HG02610 (cell line): Measurements from ENCODE around the gene NAA40.

Experiments
- ATAC-seq: cut with Tn5 transposase; IDR thresholded peaks from one replicate; pipeline ENCODE4 v1.9.1; 2021; ENCODE audit warnings: mild to moderate bottlenecking, moderate library complexity; ENCODE audit not compliant: unreplicated experiment

The NAA40 gene

GRCh38 chr11:63912678-63913077 lies 26.1 kb upstream of the NAA40 start:
- no peak for ATAC-seq

DNA sequence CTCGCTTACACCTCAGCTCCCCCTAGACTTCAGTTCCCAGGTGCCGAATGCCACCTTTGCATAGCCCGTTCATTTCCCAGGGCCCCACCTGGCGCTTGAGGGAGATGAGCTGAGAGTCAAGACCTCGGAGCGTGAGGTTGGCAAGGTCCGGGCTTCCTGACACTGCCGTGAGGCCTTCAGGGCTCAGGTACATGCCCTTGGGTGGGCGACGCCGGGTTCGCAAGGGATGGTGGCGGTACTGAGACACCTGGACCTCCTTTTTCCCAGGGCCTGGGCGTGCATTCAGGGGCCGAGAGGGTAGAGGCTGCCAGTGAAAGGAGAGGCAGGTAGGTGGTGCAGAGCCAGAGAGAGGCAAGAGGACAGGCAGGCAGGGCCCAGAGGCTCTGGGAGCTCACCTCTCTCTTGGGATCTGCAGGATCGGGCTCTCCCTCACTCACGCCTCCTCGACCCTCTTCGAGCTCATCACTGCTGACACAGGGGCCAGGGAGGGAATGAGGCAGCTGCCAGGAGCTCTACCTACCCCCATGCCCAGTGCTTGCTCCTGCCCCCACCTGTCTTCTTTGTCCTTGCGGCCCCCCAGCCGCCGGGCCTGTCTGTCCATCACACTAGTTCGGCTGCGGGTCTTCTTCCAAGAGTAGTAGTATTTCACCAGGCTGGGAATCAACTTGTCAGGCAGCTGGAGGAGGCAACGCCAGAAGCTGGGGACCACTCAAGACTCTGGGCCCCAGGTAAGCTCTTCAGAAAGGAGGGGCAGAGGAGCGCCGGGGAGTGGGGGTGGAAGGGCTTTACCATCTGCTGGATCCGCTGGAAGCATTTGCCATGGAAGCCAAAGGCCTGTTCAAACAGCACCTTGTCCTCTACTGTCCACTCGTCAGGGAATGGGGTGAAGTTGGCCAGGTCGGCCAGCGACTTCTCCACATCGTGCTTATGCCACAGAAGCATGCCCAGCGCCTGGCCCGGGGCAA lies 24.7 kb upstream of the NAA40 start:
- ATAC-seq, result no peak

GRCh38 chr11:63914896-63915691 lies 23.7 kb upstream of the NAA40 start:
- ATAC-seq, result no peak

DNA sequence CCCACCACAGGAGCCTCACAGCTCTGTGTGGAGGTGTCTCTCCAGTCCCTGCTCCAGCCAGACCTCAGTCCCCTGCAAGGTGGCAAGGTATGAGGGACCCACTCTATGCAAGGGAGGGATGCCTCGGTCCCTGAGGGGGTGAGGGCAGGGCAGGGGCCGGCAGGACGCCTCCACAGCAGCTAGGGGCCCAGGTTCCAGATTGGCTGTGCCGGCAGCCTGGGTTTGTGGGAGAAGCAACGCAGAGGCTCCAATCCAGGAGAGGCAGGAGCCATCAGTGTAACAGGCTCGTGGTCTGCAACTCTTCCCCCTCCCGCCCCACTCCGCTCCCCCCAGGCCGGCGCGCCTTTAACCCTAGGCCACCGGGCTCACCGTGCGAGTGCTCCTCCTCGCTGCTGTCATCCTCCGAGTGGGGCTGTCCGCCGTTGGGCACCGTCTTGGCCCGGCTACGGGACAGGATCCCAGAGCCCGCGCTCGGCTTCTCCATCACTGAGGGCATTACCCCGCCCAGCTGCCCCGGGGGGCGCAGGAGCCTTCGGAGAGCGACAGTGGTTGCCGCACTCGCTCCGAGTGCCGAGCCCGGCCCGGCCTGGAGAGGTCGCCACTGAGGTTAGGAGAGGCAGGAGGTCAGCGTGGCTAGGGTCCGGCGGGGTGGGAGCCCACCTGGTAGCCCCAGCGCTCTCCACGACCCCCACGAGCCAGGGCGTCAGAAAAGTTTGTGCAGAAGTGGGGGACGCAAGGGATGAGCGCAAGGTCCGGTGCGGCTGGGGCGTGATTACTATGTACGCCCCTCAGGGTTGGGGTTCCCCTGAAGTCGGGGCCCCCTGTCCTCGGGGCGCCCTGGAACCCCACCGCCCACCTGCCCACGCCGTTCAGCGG lies 22.6 kb upstream of the NAA40 start:
- no peak for ATAC-seq

DNA sequence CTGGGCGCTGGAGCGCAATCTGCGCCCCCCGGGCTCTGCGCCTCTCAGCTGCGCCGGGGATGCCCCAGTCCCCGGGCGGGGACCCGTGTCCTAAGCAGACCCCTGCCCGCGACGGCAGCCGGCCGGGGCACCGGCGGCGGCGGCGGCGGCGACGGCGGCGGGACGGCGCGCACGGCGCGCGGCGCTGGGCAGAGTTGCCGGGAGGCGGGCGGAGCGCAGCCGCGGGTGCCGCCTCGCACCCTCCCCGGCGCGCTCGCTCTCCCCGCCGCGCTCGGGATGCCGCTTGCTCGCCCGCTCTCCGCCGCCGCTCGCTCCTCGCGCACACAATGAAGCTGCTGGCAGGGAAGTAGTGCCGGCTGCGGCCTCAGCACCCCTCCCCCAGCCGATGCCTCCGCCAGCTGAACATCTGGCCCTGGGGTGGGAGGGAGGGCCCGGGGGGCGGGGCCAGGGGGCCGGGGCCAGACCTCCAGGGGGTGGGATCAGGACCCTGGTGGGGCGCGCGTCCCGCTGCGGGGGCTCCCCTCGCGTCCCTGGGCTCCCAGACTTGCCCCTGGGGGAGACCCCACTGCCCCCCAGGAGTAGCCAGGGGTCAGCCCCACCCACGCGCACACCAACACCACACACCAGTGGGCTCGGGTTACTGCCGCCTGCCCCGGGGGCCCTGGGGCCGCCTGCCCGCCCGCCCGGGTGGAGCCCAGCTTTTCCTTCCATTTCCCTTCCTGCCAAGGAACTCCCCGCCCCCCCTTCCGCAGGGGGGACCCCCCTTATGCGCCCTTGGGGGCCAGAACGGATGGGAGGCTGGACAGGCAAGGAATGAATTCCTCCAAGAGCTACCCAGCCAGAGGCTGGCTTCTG lies 21.7 kb upstream of the NAA40 start, which contains the start of gene RCOR2:
RCOR2 (minus strand) TSS at position 328 of the 855 bp plus-strand sequence. CDS start 708 bp downstream, outside the sequence.
- no peak for ATAC-seq

GRCh38 chr11:63917692-63918506 lies 20.9 kb upstream of the NAA40 start:
- no peak for ATAC-seq

- ATAC-seq, result no peak
Observed at GRCh38 chr11:63918507-63919191, 20.2 kb upstream of the NAA40 start.

DNA sequence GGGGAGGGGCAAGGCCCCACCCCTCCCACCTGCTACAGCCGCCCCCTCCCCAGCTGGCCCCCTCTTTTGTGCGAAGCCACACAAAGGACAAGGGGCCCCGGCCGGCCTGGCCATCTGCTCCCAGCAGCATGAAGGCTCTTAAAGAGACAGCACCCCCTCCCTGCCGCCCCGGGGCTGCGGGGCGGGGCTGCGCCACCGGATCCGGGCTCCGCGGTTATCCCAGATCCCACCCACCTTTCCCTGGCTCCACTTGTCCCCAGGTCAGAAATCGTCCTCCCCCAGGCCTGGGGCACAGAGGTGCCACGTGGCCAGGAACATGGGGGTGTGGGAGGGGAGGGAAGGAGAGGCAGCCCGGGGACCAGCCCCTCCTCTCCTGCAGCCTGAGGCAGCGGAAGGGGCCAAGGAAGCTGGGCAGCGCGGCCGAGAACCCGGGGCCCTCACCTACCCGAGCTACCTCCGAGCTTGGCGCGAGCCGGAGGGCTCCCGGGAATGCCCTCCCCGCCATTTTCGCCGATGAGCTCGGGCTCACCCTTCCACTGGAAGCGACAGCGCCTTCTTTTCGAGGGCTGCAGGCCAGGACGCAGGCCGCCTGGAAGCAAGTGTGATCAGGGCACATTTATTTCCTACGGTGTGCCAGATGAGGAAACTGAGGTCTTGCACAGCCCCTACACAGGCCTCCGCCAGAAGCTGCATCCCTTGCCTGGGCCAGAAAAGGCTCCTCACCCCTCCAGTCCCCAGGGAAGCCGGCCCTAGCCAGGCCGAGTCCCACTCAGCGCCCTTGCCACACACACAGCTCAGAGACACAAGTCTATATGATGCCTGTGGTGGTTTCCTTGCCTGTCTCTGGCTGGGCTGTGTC lies 19.3 kb upstream of the NAA40 start:
- ATAC-seq, result no peak

DNA sequence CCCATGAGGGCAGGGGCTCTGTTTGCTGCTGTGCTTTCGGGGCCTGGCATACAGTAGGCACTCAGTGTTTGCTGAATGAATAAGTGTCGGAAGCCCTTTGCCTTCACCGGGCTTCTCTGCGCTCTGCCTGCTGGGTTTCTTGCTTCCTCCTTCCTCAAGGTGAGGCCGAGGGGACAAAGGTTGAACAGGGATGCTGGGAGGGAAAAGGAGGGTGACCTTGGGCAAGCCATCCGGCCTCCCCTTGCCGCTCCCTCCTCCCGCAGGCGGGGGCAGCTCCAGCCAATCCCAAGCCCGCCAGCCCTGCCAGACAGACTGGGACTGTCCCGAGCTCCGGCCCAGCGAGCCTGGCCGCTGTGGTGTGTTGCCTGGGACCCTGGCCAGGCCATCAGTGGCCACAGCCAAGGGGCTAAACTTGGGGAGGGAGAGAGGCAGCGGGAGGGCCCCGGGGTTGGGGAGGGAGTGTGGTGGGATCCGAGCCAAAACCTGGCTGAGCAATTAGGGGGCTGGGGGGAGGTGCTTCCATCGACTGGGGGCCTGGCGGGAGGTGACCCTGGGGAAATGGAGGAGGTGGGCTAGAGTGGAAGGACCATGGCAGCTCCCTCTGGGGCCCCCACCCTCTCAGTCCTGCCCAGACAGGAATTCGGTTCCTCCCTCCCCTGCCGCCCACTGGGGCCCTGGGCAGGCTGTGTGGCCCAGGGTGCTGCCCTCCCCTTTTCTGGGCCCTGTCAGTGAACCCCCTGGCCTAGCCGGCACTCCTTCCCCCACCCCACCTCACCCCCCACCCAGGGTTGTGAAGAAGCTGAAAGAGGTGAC lies 18.5 kb upstream of the NAA40 start:
- ATAC-seq, result no peak

GRCh38 chr11:63920939-63921417 lies 17.8 kb upstream of the NAA40 start:
- ATAC-seq, result no peak

DNA sequence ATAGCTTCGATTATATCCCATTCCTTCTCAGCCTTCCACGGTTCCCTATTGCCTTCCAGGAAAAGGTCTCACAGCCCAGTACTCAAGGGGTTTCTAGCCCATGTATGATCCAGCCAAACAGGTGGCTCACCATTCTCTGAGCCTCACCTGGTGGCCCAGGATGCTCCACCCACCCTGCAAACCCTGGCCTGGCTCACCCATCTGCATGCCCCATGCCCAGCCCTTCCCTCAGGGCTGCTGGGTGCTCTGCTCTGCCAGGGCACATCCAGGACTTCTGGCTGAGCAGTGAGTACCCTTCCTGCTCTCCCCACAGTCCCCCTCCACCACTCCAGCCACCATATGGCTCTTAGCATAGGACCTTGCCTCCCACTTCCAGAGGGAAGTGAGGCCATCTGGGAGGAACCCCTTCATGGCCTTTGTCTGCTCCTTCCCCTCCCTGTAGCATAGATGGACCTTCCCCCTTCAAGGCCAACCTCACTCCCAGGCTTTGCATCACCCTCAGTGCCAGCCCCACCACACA lies 16.1 kb upstream of the NAA40 start:
- no peak for ATAC-seq

- ATAC-seq, result no peak
Observed at GRCh38 chr11:63923319-63923718, 15.5 kb upstream of the NAA40 start.

DNA sequence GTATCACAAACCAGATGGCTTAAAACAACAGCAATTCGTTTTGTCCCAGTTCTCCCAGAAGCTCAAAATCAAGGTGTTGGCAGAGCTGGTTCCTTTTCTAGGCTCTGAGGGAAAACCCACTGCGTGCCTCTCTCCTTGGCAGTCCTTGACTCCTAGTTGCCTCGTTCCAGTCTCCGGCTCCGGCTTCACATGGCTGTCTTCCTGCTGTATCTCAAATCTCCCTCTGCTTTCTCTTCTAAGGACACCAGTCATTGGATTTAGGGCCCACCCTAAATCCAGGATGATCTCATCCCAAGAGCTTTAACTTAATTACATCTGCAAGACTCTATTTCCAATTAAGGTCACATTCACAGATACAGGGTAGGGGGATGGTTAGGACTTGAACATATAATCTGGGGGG lies 9.2 kb upstream of the NAA40 start:
- no peak for ATAC-seq

DNA sequence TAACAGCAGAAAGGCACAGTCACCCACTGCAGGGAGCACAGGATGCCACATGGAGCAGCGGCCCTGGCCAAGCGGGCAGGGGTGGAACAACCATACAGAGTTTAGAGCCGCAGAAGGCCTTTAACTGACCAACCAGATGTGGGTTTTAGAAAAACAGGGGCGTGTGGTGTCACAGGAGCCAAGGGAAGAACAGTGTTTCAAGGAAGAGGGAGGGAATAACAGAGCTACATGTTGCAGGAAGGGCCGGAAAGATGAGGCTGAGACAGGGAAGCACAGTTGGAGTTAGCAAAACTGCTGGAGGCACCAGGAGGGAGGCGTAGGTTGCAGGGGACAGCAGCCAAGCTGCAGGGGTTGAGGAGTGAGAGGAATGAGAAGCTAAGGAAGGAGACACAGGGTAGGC lies 7.8 kb upstream of the NAA40 start:
- ATAC-seq, result no peak

GRCh38 chr11:63931876-63932275 lies 6.9 kb upstream of the NAA40 start:
- no peak for ATAC-seq

GRCh38 chr11:63933459-63933858 lies 5.3 kb upstream of the NAA40 start:
- no peak for ATAC-seq
